AG09319 (cell line): ENCODE results near the gene MRPS16.

Source experiments
- DNase-seq: peaks from one replicate; pipeline ENCODE4 v3.0.0-alpha.2; 2010; ENCODE audit warnings: low read depth; ENCODE audit errors: extremely low read depth
- CTCF ChIP-seq: IDR thresholded peaks from 2 replicates; pipeline ENCODE4 v1.5.1; 2011; ENCODE audit warnings: low read depth, mild to moderate bottlenecking, inconsistent platforms, low read length, moderate library complexity

MRPS16 gene

DNA sequence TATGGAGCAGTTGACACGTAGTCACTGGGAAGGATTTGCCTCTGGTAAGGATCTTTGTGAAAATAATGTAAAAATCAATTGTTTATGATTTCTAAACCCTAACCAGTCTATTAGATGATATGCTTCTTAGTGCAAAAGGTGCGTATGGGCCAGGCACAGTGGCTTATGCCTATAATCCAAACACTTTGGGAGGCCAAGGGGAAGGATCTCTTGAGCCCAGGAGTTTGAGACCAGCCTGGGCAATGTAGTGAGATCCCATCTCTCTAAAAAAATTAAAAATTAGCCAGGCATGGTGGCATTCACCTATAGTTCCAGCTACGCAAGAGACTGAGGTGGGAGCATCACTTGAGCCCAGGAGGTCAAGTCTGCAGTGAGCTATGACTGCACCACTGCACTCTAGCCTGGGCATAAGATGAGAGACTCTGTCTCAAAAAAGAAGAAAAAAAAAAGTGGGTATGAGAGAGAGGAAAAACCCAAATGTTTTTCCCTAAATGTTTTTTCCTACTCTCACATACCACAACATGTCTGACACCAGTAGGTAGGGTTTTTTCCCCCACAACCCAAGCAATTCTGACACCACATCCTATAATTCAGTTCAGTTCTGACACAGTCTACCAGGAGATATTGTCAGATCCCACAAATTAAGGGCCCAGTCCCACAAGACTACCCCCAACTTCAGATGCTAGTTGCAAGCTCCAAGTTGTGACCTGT is 41.9 kb downstream of the MRPS16 start:
- no peak for DNase-seq
- TF ChIP-seq CTCF = no peak

- no peak for DNase-seq
- TF ChIP-seq CTCF = no peak
Measured at GRCh38 chr10:73209705-73210104, 42.7 kb downstream of the MRPS16 start.

- DNase-seq = no peak
- no peak for TF ChIP-seq CTCF
Measured at GRCh38 chr10:73207883-73208282, 44.6 kb downstream of the MRPS16 start.

GRCh38 chr10:73206385-73206784 is 46.1 kb downstream of the MRPS16 start:
- TF ChIP-seq CTCF = no peak
- DNase-seq = no peak

- TF ChIP-seq CTCF = no peak
- DNase-seq = no peak
Measured at GRCh38 chr10:73205890-73206289, 46.6 kb downstream of the MRPS16 start.

DNA sequence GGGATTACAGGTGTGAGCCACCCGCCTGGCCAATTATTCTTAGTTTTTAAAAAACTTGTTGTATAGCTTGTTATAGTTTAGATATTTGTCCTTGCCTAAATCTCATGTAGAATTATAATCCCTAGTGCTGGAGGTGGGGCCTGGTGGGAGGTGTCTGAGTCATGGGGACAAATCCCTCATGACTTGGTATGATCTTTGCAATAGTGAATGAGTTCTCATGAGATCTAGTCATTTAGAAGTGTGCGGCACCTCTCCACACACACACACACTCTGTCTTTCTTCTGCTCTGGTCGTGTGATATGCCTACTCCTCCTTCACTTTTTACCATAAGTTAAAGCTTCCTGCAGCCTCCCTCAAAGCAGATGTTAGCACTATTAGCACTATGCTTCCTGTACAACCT is 47.4 kb downstream of the MRPS16 start:
- no peak for TF ChIP-seq CTCF
- DNase-seq = no peak
